Lung (tissue), 12 donors: Measurements from ENCODE around the gene ATG2B. TPM values are rescaled to one million over a fixed set of nuclear protein-coding genes. Genes with fewer than 3 reads are reported as not detected.
A peak's percentile ranks its signal among the peaks of the same experiment; 100 is the strongest.

Source experiments
- ATAC-seq: fragments of 200-7000 bp; cut with Tn5 transposase; one replicate; pipeline ENCODE4 v1.9.1; 2020; ENCODE audit warnings: moderate number of reproducible peaks; ENCODE audit not compliant: insufficient read depth, low FRiP score
- DNase-seq, 3 donors: peaks; one replicate each; pipeline ENCODE4 v3.0.0-alpha.2; 2013 to 2017
- H3K27ac ChIP-seq, 2 donors: one replicate each; pipeline ENCODE4 v1.5.1; 2013; ENCODE audit warnings: mild to moderate bottlenecking in 2 of 2, moderate library complexity in 2 of 2, control low read depth in 1 of 2, inconsistent platforms in 1 of 2, low read depth in 1 of 2, low read length in 1 of 2
- H3K27me3 ChIP-seq, 3 donors: one replicate each; pipeline ENCODE4 v1.5.1; 2013; ENCODE audit warnings: low read length in 2 of 3; ENCODE audit not compliant: control insufficient read depth in 3 of 3, insufficient read depth in 3 of 3
- H3K36me3 ChIP-seq, 4 donors: one replicate each; pipeline ENCODE4 v1.5.1; 2013; ENCODE audit warnings: low read length in 4 of 4, mild to moderate bottlenecking in 1 of 4, moderate library complexity in 1 of 4; ENCODE audit not compliant: control insufficient read depth in 4 of 4, insufficient read depth in 4 of 4
- H3K4me1 ChIP-seq, 5 donors: one replicate each; pipeline ENCODE4 v1.5.1; 2013; ENCODE audit warnings: low read length in 5 of 5, mild to moderate bottlenecking in 2 of 5, moderate library complexity in 1 of 5; ENCODE audit not compliant: control insufficient read depth in 5 of 5, insufficient read depth in 5 of 5
- H3K4me3 ChIP-seq: one replicate; pipeline ENCODE4 v1.5.1; 2013; ENCODE audit warnings: mild to moderate bottlenecking, control low read depth, moderate library complexity
- H3K9ac ChIP-seq, 2 donors: one replicate each; pipeline ENCODE4 v1.5.1; 2013; ENCODE audit warnings: low read length in 2 of 2, control low read depth in 1 of 2; ENCODE audit not compliant: insufficient read depth in 1 of 2
- H3K9me3 ChIP-seq, 4 donors: one replicate each; pipeline ENCODE4 v1.5.1; 2013; ENCODE audit warnings: low read length in 3 of 4, mild to moderate bottlenecking in 1 of 4, moderate library complexity in 1 of 4; ENCODE audit not compliant: control insufficient read depth in 4 of 4, insufficient read depth in 3 of 4
- CTCF ChIP-seq: IDR thresholded peaks from 2 replicates; pipeline ENCODE4 v1.5.1; 2012; ENCODE audit warnings: mild to moderate bottlenecking; ENCODE audit errors: control extremely low read depth, extremely low read depth
- WGBS, 2 donors: extraction: QIAGEN DNeasy Blood & Tissue Kit; methylation state at CpG; one replicate each; pipeline ENCODE4 v1.1.7; 2013; 5-methylcytosine and 5-hydroxymethylcytosine counted together
- polyA plus RNA-seq, 2 donors: library from polyadenylated mRNA; stranded (reverse); fragments of 200-250 nt; gene quantifications; one replicate each; pipeline ENCODE4 v1.2.1, GENCODE V29; 2013
- total RNA-seq, 2 donors: library from RNA; depleted of rRNA in 1 of 2; stranded (reverse); fragments of >200 nt in 1 of 2; gene quantifications; one replicate each; pipeline ENCODE4 v1.2.1, GENCODE V29; 2014 to 2021
- donor health status: control.
- donor health status: control.
- donor health status: Bipolar disorder and iron deficiency.
- donor health status: healthy.
- donor health status: DM: yes; HTN: yes; CAD: no.

The ATG2B gene
- total and polyA plus RNA-seq, 4 donors = 3.6 to 64.3 (median 13.2) TPM

DNA sequence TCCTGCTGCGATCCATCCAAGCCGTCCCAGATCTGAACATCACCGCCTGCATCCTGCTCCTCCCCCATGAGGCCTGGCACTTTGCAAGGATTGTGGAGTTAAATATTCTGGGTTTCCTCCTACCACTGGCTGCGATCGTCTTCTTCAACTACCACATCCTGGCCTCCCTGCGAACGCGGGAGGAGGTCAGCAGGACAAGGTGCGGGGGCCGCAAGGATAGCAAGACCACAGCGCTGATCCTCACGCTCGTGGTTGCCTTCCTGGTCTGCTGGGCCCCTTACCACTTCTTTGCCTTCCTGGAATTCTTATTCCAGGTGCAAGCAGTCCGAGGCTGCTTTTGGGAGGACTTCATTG, 99.0 kb downstream of the ATG2B start:
- no peaks in the 10 kb centered on the region for H3K36me3 ChIP-seq
- no peak overlapping the region for H3K9ac ChIP-seq
- WGBS, 2 donors = 93% methylated on average over 14 of the region's 14 CpGs
- H3K4me3 ChIP-seq = no peak overlapping the region
- TF ChIP-seq CTCF = no peak
- no peaks in the 10 kb centered on the region for H3K27me3 ChIP-seq
- H3K27ac ChIP-seq = no peak overlapping the region
- ATAC-seq (no peak), DNase-seq (no peak)
- peaks cover 0 to 6% (median under 1%) of the 10 kb centered on the region in 4 donors for H3K9me3 ChIP-seq
- H3K4me1 ChIP-seq = peaks cover 0 to 42% (median 9%) of the 10 kb centered on the region in 5 donors

- Histone ChIP-seq H3K4me1 (peaks cover 0 to 42% (median 9%) of the 10 kb centered on the region in 5 donors), H3K36me3 (no peaks in the 10 kb centered on the region), H3K27me3 (no peaks in the 10 kb centered on the region), H3K9ac (no peak overlapping the region), H3K4me3 (no peak overlapping the region), H3K9me3 (peaks cover 0 to 6% (median under 1%) of the 10 kb centered on the region in 4 donors), H3K27ac (no peak overlapping the region)
- 86 to 87% methylated on average over 20 of the region's 20 CpGs for WGBS, 2 donors
- ATAC-seq = no peak
- TF ChIP-seq CTCF = no peak
- DNase-seq = peak in 2 of 3 donors; percentile 65 to 76
Measured at GRCh38 chr14:96263347-96264199, 99.6 kb downstream of the ATG2B start.

- ATAC-seq (no peak), DNase-seq (peak in 2 of 3 donors; percentile 75 to 89)
- H3K4me3 ChIP-seq = no peak overlapping the region
- TF ChIP-seq CTCF = no peak
- no peaks in the 10 kb centered on the region for H3K27me3 ChIP-seq
- WGBS, 2 donors = 81 to 83% methylated on average over 16 of the region's 16 CpGs
- peaks cover 0 to 37% (median 4%) of the 10 kb centered on the region in 5 donors for H3K4me1 ChIP-seq
- H3K27ac ChIP-seq = no peak overlapping the region
- peaks cover 0 to 6% (median under 1%) of the 10 kb centered on the region in 4 donors for H3K9me3 ChIP-seq
- no peaks in the 10 kb centered on the region for H3K36me3 ChIP-seq
- no peak overlapping the region for H3K9ac ChIP-seq
Measured at GRCh38 chr14:96261772-96262655, 101.1 kb downstream of the ATG2B start.
